ENCODE results near the gene MB.

MB gene

DNA sequence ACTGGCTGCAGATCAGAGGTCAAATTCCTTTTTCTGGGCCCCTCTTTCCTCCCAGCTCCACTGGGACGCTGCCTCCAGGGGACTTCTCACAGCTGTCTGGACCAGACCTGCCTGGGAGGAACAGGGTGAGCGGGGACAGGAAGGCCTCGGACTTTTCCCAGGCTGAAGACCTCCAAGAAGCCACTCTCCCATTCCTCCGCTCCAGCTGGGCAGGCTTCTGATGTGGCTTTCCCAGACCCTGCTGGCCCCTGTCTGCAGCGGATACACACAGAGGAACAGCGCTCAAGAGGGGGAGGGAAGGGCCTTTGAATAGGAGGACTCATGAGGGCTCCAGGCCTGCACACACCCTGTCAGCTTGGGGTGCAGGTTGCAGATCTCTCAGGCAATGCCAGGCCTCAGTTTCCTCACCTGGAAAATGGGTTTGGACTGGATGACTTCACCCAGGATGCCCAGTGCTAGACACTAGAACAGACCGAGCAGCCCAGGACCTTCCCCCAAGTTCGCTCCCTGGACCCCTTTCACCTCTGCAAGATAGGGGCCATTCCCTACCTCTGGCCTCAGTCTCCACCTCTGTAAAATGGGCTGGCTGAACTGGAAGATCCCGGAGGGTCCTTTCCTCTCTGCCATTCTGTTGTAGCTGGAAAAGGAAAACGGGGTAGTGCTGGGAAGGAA lies 36.6 kb downstream of the MB start:
- no peak overlapping the region for H3K27ac ChIP-seq (ENCODE audit: insufficient read depth, low read length, poor library complexity, severe bottlenecking)
- no peaks in the 10 kb centered on the region for H3K27me3 ChIP-seq (replicated peaks; ENCODE audit: control insufficient read depth, insufficient read depth, low read length, poor library complexity, severe bottlenecking)

DNA sequence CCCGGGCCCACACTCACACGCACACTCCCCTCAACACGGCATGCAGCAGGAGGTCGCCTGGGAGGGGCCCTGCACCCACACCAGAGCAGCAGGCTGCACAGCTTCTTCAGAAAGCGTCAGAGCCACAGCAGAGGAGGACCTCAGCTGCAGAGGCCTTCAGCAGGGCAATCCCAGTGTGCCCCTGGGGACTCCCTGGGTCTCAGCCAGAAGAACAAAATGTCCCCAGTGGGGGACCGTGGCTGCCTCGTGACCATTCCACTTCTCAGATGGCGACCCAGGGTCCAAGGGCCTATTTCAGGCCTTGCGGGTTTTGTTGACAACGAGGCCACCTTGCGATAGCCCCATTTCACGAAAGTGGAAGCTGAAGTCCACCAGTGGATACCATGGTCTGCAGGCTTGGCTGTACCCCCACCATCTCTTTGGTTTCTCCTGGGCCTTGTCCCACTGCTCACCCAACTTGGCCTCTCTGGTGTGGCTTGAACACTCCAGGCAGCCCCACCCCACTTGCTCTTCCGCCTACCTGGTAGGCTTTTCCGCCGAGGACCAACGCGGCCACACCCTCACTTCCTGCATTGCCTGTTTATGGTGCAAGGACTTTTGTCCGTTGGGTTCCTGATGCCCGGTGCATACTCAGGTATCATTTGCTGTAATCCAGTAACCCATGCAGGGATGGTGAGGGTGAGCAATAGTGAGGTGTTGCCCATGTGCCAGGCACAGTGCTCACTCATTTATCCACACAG lies 38.1 kb downstream of the MB start:
- H3K9me3 ChIP-seq (ENCODE audit: control insufficient read depth, low read length): no peaks in the 10 kb centered on the region
- no peaks in the 10 kb centered on the region for H3K4me1 ChIP-seq (ENCODE audit: control insufficient read depth, insufficient read depth, low read length, poor library complexity, severe bottlenecking)
- no peak overlapping the region for H3K4me3 ChIP-seq (ENCODE audit: insufficient read depth, low read depth, low read length, poor library complexity, severe bottlenecking)
- DNase-seq: no peak
- H3K27ac ChIP-seq (ENCODE audit: insufficient read depth, low read length, poor library complexity, severe bottlenecking): no peak overlapping the region
- no peaks in the 10 kb centered on the region for H3K36me3 ChIP-seq (ENCODE audit: control insufficient read depth, insufficient read depth, low read length)
- H3K27me3 ChIP-seq (replicated peaks; ENCODE audit: control insufficient read depth, insufficient read depth, low read length, poor library complexity, severe bottlenecking): no peaks in the 10 kb centered on the region

More for the DNA sequence above, 36.6 kb downstream of the MB start:
- H3K36me3 ChIP-seq (ENCODE audit: control insufficient read depth, insufficient read depth, low read length): no peaks in the 10 kb centered on the region
- no peaks in the 10 kb centered on the region for H3K4me1 ChIP-seq (ENCODE audit: control insufficient read depth, insufficient read depth, low read length, poor library complexity, severe bottlenecking)
- no peak overlapping the region for H3K4me3 ChIP-seq (ENCODE audit: insufficient read depth, low read depth, low read length, poor library complexity, severe bottlenecking)
- no peak for DNase-seq
- no peaks in the 10 kb centered on the region for H3K9me3 ChIP-seq (ENCODE audit: control insufficient read depth, low read length)

DNA sequence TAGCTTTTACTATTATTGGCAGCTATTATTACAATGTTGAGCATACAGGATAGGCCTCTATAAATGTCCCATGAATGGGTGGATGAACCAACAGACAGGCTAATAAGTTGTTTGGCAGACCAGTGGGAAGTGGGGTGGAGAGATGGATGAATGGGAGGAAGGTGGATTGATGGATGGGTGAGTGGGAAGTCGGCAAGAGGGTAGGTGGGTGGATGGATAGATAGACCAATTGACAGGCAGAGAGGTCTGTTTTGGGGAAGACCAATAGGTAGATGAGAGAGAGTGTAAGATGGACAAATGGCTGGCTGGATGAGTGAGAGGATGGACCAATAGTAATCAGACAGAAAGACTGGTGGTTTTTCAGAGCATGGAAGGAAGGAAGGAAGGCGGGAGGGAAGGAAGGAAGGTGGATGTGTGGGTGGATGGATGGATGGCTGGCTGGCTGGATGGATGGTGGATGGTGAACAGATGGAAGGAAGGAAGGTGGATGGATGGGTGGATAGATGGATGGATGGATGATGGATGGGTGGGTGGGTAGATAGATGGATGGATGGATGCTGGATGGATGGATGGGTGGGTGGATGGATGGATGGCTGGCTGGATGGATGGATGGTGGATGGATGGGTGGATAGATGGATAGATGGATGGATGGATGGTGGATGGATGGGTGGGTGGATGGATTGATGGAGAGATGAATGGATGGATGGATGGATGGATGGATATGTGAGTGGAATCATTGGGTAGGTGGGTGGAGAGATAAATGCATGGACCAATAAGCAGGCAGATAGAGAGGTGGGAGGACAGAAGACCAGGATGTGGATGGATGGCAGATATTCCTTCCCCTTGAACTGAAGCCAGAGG lies 39.1 kb downstream of the MB start:
- no peak overlapping the region for H3K4me3 ChIP-seq (ENCODE audit: insufficient read depth, low read depth, low read length, poor library complexity, severe bottlenecking)
- H3K27me3 ChIP-seq (replicated peaks; ENCODE audit: control insufficient read depth, insufficient read depth, low read length, poor library complexity, severe bottlenecking): no peaks in the 10 kb centered on the region
- H3K27ac ChIP-seq (ENCODE audit: insufficient read depth, low read length, poor library complexity, severe bottlenecking): no peak overlapping the region
- no peak for DNase-seq
- H3K36me3 ChIP-seq (ENCODE audit: control insufficient read depth, insufficient read depth, low read length): no peaks in the 10 kb centered on the region
- H3K4me1 ChIP-seq (ENCODE audit: control insufficient read depth, insufficient read depth, low read length, poor library complexity, severe bottlenecking): no peaks in the 10 kb centered on the region
- H3K9me3 ChIP-seq (ENCODE audit: control insufficient read depth, low read length): no peaks in the 10 kb centered on the region

DNA sequence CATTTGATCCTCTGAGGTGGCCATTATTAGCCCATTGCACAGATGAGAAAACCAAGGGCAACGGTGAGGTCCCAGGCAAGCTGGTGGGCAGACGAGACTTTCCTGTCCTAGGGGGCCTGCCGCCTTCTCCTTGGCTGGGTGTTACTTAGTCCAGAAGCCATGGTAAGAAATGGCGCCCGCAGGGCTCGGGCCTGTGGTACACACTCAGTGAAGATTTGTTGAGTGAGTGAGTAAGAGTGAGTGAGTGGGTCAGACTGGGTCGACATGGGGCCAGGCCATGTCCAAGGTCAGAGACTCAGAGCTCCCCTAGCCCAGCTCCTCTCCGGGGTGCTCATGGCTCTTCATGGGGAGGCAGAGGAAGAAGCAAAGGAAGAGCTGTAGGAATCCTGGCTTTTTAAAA lies 40.5 kb downstream of the MB start:
- Histone ChIP-seq H3K4me3 (ENCODE audit: insufficient read depth, low read depth, low read length, poor library complexity, severe bottlenecking) (no peak overlapping the region), H3K36me3 (ENCODE audit: control insufficient read depth, insufficient read depth, low read length) (no peaks in the 10 kb centered on the region), H3K27ac (ENCODE audit: insufficient read depth, low read length, poor library complexity, severe bottlenecking) (no peak overlapping the region), H3K9me3 (ENCODE audit: control insufficient read depth, low read length) (no peaks in the 10 kb centered on the region), H3K4me1 (ENCODE audit: control insufficient read depth, insufficient read depth, low read length, poor library complexity, severe bottlenecking) (no peaks in the 10 kb centered on the region), H3K27me3 (replicated peaks; ENCODE audit: control insufficient read depth, insufficient read depth, low read length, poor library complexity, severe bottlenecking) (no peaks in the 10 kb centered on the region)
- no peak for DNase-seq

DNA sequence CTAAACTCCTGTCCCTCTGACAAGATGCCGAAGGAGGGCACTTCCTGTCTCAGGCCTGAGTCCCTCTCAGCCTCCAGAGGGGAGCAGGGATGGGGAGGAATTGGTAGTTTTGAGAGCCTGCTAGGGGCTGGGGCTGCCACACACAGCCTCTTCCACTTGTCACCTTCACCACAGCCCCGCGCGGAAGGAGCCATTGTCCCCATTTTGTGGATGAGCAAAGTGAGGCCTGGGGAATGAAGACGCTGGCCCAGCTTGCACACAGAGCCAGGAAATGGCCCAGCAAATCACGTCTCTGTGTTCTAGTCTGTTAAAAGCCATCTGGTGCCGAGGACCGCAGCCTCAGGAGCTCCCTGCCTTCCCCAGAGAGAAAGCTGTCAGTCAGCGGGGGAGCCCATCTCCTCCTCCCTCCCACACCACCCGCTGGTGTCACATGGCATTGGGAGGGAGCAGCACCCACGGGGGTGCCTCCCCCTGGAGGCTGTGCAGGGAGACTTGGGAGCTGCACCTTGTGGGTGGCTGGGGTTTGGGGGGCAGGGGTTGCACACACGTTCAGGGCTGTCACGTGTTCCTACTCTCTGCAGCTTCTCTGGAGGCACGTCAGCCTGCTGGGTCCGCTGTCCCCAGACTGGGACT lies 41.9 kb downstream of the MB start:
- Histone ChIP-seq H3K27me3 (replicated peaks; ENCODE audit: control insufficient read depth, insufficient read depth, low read length, poor library complexity, severe bottlenecking) (no peaks in the 10 kb centered on the region), H3K27ac (ENCODE audit: insufficient read depth, low read length, poor library complexity, severe bottlenecking) (no peak overlapping the region), H3K4me1 (ENCODE audit: control insufficient read depth, insufficient read depth, low read length, poor library complexity, severe bottlenecking) (no peaks in the 10 kb centered on the region), H3K36me3 (ENCODE audit: control insufficient read depth, insufficient read depth, low read length) (no peaks in the 10 kb centered on the region), H3K4me3 (ENCODE audit: insufficient read depth, low read depth, low read length, poor library complexity, severe bottlenecking) (no peak overlapping the region), H3K9me3 (ENCODE audit: control insufficient read depth, low read length) (no peaks in the 10 kb centered on the region)
- DNase-seq: no peak

DNA sequence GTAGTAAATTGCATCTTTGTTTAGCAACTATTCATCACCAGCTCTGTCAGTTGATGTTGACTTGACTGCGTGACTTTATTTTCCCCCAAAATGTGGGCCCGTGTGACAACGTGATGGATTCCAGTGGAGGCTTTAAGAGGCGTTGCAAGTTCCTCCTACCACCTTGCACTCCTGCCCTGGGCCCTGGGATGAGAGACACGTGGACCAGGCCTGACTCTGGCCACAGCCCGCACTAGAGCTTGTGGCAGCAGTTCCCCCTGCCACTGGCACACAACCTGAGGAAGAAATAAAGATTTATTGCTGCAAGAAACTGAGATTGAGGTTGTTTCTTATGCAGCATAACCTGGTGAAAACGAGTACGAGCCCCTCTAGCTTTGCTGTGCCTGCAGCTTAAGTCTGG lies 44.6 kb downstream of the MB start:
- H3K27me3 ChIP-seq (replicated peaks; ENCODE audit: control insufficient read depth, insufficient read depth, low read length, poor library complexity, severe bottlenecking): no peaks in the 10 kb centered on the region
- H3K27ac ChIP-seq (ENCODE audit: insufficient read depth, low read length, poor library complexity, severe bottlenecking): no peak overlapping the region
- H3K9me3 ChIP-seq (ENCODE audit: control insufficient read depth, low read length): no peaks in the 10 kb centered on the region
- no peak overlapping the region for H3K4me3 ChIP-seq (ENCODE audit: insufficient read depth, low read depth, low read length, poor library complexity, severe bottlenecking)
- no peaks in the 10 kb centered on the region for H3K4me1 ChIP-seq (ENCODE audit: control insufficient read depth, insufficient read depth, low read length, poor library complexity, severe bottlenecking)
- DNase-seq: no peak
- no peaks in the 10 kb centered on the region for H3K36me3 ChIP-seq (ENCODE audit: control insufficient read depth, insufficient read depth, low read length)

DNA sequence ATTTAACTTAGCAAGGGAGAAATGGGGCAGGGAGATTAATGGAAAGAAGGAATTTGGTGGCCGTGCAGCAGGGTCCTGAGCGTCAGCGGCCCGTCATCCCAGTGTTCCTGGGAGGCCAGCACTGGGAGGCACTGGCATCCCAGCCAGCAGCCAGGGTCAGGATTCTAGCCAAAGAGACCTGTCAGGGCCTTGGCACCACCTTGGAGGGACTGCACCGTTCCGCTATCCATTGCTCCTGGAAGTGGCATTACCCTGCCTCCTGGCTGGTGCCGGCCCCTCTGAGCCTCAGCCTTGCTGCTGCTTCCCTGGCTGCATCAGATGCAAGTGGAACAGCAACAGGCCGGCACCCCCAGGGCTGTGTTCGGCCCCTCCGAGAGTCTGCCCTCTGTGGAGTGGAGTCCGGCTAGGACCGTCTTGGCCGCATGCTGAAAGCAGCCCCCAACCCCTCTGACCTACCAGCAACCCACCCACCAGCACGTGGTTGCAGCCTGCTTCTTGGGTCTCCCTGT lies 46.4 kb downstream of the MB start:
- no peaks in the 10 kb centered on the region for H3K27me3 ChIP-seq (replicated peaks; ENCODE audit: control insufficient read depth, insufficient read depth, low read length, poor library complexity, severe bottlenecking)
- no peaks in the 10 kb centered on the region for H3K36me3 ChIP-seq (ENCODE audit: control insufficient read depth, insufficient read depth, low read length)
- H3K4me3 ChIP-seq (ENCODE audit: insufficient read depth, low read depth, low read length, poor library complexity, severe bottlenecking): no peak overlapping the region
- no peak for DNase-seq
- H3K4me1 ChIP-seq (ENCODE audit: control insufficient read depth, insufficient read depth, low read length, poor library complexity, severe bottlenecking): no peaks in the 10 kb centered on the region
- no peaks in the 10 kb centered on the region for H3K9me3 ChIP-seq (ENCODE audit: control insufficient read depth, low read length)
- no peak overlapping the region for H3K27ac ChIP-seq (ENCODE audit: insufficient read depth, low read length, poor library complexity, severe bottlenecking)

DNA sequence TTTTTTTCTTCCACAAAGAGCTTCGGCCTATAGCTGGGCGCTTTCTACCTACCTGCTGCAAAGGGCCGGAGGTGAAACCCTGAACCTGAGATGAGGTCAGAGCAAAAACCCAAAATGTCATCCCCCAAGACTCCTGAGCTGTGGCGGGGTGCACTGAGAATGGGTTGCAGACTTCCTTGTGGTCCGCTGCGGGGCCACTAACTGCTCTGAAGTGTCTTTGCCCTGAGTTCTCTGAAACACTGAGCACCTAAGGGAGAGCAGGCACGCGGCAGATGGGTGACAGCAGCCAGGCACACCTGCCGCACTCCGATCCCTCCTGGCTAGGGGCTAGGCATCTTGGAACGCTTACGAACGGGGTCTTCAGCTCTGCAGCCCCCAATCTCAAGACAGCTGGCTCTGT lies 47.2 kb downstream of the MB start:
- Histone ChIP-seq H3K27me3 (replicated peaks; ENCODE audit: control insufficient read depth, insufficient read depth, low read length, poor library complexity, severe bottlenecking) (no peaks in the 10 kb centered on the region), H3K4me3 (ENCODE audit: insufficient read depth, low read depth, low read length, poor library complexity, severe bottlenecking) (no peak overlapping the region), H3K4me1 (ENCODE audit: control insufficient read depth, insufficient read depth, low read length, poor library complexity, severe bottlenecking) (no peaks in the 10 kb centered on the region), H3K27ac (ENCODE audit: insufficient read depth, low read length, poor library complexity, severe bottlenecking) (no peak overlapping the region), H3K9me3 (ENCODE audit: control insufficient read depth, low read length) (no peaks in the 10 kb centered on the region), H3K36me3 (ENCODE audit: control insufficient read depth, insufficient read depth, low read length) (no peaks in the 10 kb centered on the region)
- DNase-seq: no peak

DNA sequence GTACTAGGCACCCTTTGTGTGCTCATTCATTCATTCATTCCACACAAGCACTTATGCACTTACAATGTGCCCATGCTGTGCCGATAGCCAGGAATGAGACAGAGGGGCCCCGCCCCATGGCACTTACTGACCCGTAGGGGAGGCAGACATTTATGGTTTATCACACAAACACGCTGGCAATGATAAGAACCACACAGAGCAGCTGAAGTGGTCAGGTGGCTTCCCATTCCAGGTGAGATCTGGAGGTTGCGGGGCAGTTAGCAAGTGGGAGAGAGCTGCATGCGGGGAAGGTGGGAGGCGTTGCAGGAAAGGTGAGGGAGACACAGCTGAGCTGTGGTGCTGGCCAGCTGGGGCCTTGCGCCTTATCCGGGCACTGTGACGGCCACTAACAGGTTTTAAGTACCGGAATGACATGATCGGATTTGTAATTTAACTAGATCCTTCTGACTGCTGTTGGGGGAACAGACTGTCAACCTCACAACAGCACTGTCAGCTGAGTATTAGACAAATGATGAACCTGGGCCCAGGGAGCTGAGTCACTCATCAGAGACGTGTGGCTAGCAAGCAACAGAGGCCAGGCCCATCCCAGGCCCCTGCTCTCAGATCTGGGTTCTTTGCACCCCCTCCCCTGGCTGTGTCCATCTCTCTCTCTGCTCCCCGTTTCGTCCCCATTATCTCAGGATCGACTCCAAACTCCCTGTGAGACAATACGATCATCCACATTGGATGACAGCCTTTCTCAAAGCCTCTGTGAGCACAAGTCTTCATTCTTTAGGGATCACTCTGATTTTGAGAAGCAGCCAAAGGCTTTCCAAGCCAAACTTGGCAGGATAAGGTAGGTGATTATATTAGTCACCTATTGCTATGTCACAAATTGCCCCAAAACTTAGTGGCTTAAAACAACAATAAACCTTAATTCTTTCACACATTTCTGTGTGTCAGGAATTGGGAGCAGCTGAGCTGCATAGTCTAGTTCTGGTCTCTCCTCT lies 48.1 kb downstream of the MB start:
- no peak for DNase-seq
- no peaks in the 10 kb centered on the region for H3K4me1 ChIP-seq (ENCODE audit: control insufficient read depth, insufficient read depth, low read length, poor library complexity, severe bottlenecking)
- H3K9me3 ChIP-seq (ENCODE audit: control insufficient read depth, low read length): no peaks in the 10 kb centered on the region
- no peaks in the 10 kb centered on the region for H3K27me3 ChIP-seq (replicated peaks; ENCODE audit: control insufficient read depth, insufficient read depth, low read length, poor library complexity, severe bottlenecking)
- H3K36me3 ChIP-seq (ENCODE audit: control insufficient read depth, insufficient read depth, low read length): no peaks in the 10 kb centered on the region
- H3K27ac ChIP-seq (ENCODE audit: insufficient read depth, low read length, poor library complexity, severe bottlenecking): no peak overlapping the region
- H3K4me3 ChIP-seq (ENCODE audit: insufficient read depth, low read depth, low read length, poor library complexity, severe bottlenecking): no peak overlapping the region
